CD4-positive, alpha-beta T cell treated with Interleukin-17A for 4 hours (primary cell): ENCODE measurements around the gene NEURL2.
"Not testable (repeated sequence)": the region's sequence is repeated elsewhere in the genome, so short reads cannot be mapped to it uniquely, and the experiment has no call there.

ENCODE experiments used
- DNase-seq: peaks from one replicate; pipeline ENCODE4 v3.0.0-alpha.2; 2020; ENCODE audit warnings: mixed read lengths

The NEURL2 gene

DNA sequence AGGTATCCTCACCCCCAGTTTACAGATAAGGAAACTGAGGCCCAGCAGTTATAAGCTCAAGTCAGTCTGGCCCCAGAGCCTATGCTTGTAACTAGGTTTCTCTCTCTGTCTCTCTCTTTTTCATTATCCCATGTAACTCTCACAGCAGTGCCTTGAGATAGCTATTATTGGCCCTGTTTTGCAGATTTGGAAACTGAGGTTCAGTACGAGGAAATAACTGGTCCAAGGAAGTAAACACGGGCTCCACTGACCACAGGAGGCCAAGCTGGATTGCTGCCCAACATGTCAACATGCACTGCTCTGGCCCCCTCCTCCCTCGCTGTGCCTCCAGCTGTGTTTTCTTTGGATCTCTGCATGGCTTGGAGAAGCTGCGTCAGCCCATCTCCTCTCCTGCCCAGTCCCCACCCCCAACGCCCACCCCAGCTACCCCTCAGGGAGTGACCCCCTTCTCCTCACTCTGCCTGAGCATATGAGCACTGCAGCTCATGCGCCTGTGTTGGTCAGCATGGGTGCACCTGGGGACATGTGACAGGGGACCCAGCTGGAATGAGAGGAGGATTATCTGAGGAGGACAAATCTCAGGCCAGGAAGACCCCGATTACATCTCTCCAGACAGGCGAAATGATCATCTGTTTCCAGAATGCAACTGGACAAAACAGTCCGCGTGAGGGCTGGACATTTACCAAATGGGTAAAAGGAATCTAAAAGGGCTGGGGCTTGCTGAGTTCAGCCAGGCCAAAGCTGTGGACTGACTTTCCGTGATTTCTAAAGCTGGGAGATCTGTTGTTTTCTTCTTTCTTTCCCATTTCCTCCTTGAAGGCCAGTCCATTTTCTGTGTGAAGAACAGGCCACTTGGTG is 28.8 kb upstream of the NEURL2 start:
- no peak for DNase-seq

DNA sequence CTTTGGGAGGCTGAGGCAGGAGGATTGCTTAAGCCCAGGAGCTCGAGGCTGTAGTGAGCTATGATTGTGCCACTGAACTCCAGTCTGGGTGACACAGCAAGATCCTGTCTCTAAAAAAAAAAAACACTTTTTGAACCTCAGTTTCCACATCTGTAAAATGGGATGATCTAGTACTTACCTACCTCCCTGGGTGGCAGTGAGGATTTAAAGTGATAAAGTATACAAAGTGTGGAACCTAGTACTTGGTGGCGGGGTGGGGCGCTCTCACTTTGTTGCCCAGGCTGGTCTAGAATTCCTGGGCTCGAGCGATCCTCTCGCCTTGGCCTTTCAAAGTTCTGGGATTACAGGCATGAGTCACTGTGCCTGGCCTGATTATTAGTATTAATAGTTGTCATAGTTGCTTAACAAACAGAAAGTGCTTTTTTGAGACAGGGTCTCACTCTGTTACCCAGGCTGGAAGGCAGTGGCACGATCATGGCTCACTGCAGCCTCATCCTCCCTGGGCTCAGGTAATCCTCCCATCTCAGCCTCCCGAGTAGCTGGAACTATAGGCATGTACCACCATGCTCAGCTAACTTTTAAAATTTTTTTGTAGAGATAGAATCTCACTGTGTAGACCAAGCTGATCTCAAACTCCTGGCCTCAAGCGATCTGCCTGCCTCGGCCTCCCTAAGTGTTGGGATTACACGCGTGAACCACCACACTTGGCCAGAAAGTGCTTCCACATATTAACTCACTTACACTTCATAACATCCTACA is 27.9 kb upstream of the NEURL2 start:
- no peak for DNase-seq

DNA sequence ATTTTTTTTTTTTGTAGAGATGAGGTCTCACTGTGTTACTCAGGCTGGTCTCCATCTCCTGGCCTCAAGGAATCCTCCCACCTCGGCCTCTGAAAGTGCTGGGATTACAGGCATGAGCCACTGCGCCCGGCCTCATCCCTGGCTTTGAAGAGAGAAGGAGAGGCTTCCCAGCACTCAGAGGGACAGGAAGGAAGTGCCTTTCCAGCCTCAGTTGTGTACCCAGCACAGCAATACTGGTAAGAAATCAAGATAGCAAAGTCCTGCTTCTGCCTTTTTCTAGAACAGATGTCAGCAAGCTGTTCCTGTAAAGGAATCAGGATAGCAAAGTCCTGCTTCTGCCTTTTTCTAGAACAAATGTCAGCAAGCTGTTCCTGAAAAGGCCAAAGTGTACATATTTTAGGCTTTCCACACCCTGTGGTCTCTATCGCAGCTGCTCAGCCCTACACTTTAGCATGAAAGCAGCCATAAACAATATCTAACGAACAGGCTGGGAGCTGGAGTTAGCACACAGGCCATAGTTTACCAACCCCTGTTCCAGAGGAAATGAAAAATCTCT is 27.3 kb upstream of the NEURL2 start:
- no peak for DNase-seq

DNA sequence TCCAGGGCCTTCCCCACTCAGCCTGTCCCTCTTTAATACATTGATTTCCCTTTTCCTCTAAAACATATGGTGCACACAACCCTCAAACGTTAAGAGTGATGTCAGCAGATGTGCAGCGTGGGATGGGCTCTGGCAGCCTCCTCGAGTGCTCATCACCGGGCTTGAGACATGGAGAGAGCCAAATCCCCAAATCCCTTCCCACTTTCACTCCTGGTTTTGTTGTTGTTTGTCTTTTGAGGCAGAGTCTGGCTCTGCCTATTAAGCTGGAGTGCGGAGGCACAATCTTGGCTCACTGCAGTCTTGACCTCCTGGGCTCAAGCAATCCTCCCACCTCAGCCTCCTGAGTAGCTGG is 26.8 kb upstream of the NEURL2 start:
- no peak for DNase-seq

DNA sequence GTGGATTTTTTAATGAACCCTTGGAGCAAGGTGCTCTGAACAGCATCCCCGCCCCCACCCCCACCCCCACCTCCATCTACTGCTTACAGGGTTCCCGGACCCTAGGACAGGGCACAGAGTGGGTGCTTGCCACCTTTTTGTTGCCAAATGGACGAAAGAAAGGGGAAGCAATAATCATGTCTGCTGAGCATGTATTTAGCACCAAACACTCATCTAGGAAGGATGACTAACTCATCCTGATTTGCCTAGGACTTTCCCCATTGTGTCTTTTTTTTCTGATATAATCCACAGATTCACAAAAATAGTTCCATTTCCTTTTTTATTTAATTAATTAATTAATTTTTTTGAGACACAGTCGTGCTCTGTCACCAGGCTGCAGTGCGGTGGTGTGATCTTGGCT is 22.1 kb upstream of the NEURL2 start:
- no peak for DNase-seq

DNA sequence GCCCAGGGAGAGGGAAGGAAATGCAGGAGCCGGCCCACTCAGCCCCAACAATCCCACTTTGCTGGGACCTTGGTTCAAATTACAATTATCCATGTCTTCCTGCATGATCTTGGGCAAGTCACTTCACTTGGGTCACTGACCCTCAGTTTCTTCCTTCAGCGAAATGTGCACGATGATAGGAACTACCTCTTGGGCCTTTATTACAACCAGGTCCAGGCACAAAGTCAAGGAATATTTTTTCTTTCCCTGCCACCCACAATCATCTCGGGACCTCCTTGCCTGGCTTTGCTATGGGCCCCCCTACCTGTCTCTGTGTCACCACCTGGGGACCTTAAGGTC is 21.3 kb upstream of the NEURL2 start:
- DNase-seq = no peak

DNA sequence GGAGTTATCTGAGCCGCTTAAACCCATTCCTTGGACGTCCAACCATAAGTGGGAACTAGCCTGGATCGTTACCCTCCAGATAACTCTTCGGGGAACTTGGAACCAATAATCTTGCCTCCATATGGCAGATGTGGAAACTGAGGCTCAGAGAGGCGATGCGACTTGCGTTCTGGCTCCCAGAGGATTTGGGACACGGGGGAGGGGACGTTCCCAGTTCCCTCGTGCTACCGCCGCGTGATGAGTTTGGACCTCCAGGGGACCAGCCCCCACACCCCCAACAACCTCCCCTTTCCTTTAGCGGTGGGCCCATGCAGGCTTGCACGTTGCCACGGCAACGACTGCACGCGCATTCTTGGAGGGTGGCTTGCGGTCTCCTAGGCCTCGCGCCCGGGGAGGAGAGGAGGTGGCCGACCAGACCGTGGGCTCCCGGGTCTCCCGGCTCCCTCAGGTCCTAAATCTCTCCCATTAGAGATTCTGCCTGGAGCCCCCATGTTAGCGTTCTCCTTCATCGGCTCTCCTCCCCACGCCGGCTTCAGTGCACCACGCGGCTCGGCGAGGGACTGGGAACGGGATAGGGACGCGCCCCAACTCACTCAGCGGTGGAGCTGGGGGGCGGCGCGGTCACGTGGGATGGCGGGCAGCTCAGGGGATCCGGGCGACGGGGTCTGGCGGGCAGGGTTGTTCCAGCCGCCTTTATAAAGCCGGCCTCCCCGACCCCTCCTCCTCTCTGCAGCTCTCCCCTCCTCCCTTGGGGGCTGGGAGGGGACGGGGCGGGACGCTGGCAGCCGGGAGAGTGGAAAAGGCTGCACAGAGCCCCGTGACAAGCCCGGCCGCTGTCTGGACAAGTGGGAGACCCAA is 20.7 kb upstream of the NEURL2 start, which contains the start of gene PLTP:
TSS of gene PLTP (minus strand) at position 670 of the 858 bp plus-strand sequence. CDS start 703 bp downstream, outside the sequence.
- peak; percentile 40 for DNase-seq

DNA sequence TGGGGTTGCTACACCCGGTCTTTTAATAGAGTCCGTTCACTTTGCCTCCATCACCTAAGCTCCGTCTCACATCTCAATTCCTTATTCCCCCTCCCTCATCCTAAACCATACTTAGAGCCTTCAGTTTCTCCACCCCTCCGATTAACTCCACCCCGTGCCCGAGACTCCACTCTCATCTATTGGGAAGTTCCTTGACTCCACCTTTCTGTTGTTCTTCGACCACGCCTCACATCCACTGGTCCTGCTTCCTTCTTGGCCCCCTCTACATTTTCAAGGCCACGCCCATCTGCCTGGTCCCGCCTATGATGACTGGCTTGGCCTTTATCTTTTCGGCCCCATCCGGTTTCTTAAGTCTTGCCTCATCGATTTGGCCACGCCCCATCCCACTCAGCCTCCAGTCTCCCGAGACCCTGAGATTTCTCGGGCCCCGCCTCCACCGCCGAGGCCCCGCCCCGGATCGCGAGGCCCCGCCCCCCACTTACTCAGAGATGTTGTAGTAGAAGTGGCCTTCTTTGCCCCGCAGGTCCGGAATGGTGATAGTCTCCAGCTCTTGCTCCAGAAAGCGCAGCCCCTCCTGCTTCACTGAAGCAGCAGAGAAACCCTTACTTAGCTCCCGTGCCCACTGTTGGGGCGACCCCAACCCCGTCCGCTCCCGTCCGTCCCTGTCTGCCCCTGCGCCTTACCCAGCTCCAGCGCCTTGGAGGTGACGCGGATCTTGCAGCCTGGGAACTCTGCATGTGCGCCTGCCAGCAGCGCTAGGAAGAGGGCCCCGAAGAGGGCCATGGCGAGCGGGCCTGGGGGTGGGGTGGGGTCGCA is 19.9 kb upstream of the NEURL2 start:
- DNase-seq = peak; percentile 89

DNA sequence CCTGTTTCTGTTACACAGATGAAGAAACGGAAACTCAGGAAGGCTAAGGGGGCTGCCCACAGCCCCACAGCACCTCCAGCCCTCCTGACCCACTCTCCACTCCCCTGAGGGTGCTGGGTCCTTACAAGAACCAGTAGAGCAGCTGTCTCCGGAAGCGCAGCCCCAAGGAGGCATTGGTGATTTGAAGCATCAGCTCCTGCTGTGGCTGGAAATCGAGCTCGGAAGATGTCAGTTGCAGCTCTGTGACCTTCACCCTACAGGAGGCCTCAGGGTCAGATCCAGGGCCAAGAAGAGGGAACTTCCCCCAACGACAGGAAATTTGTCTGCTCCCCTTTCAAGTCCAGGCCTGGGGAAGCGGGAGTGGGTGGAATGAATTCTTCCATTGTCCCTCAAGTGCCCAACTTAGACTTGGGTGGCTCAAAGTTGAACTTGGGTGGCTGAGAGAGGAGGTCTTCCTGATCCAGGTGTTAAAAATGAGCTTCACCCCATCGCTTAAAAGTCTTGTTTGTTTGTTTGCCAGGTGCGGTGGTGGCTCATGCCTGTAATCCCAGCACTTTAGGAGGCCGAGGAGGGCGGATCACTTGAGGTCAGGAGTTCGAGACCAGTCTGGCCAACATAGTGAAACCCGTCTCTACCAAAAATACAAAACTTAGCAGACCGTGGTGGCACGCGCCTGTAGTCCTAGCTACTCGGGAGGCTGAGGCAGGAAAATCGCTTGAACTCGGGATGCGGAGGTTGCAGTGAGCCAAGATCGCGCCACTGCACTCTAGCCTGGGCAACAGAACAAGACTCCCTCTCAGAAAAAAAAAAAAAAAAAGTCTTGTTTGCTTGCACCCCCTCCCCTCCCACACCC is 19.0 kb upstream of the NEURL2 start:
- no peak for DNase-seq

DNA sequence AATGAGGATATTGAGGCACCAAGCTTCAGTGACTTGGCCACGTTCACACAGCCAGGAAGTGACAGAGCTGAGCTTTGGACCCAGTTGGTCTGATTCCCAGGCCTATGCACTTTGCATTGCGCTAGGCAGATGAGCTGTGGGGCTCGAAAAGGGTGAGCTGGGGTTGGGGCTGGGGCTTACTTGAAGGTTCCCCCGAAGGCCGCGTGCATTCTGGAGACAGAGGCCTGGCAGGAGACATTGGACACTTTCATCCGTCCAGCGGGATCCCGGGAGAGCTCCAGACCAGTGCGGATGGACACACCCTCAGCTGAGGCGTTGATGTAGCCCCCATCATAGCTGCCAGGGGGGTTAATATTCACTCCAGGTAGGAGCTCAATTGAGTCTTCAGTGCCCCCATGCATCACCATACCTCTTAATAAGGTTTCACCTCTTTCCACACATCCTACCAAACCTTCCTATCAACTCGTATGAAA is 18.4 kb upstream of the NEURL2 start:
- no peak for DNase-seq

DNA sequence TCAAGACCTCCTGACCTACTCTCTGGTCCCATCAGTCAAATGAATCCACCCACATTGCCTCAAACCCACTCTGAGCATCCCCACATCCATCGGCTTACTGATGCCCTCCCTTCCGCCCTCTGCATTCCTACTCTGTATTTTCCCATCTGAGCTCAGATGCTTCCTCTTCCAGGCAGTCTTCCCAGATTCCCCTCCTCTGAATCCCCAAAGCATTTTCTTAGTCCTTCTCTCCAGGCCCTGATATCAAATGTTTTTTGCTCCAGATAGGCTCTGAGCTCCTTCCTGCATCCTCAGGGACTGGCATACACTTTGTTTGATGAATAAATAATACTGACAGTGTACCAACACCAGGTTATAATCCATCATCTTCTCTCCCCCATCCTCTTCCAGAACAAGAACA is 17.1 kb upstream of the NEURL2 start:
- no peak for DNase-seq

DNA sequence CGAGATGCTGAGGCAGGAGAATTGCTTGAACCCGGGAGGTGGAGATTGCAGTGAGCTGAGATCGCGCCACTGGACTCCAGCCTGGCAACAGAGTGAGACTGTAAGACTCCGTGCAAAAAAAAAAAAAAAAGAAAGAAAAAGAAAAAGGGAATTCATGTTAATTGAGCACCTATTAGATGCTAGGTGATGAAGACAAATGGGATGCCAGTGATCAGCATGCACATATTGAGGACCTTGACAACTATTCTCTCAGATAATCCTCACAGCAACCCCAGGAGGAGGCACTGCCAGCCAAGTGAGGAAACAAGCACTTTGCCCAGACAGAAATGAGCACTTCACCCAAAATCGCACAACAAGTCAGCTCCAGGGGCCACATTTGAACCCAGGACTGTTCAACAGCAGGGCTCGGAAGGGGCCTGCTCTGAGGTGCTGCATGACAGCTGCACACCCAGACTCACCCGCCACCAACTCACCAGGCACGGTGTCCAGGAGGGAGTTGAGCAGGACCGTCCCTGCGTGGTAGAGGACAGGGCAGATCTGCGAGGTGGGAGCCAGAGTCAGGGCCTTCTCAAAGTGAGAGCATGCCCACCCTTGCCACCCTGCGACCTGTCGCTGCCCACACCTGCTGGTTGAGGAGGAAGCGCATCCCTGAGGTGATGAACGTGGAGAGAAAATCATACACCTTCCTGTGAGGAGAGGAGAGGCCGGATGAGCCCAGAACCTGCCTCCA is 16.4 kb upstream of the NEURL2 start:
- DNase-seq = no peak

DNA sequence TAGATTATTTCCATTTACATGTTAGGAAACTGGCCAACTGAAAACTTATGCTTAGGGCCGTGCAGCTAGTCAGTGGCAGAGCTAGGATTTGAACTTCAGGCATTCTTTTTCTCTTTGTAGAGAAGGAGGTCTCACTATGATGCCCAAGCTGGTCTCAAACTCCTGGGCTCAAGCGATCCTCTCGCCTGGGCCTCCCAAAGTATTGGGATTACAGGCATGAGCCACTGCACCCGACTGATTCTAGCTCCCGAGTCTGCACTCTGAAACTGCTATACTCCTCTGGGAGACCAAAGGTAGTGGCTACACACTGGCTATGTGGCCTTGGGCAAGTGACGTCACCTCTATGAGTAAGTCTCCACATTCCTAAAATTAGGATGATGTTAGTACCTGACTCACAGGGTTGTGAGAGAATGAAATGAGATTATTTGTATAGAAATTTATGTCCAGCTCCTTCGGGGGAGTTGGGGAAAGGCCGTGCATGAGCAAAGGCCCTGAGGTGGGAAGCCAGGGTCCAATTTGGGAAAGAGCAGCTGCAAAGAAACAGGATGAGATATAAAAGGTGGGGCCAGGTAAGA is 14.6 kb upstream of the NEURL2 start:
- DNase-seq = no peak

DNA sequence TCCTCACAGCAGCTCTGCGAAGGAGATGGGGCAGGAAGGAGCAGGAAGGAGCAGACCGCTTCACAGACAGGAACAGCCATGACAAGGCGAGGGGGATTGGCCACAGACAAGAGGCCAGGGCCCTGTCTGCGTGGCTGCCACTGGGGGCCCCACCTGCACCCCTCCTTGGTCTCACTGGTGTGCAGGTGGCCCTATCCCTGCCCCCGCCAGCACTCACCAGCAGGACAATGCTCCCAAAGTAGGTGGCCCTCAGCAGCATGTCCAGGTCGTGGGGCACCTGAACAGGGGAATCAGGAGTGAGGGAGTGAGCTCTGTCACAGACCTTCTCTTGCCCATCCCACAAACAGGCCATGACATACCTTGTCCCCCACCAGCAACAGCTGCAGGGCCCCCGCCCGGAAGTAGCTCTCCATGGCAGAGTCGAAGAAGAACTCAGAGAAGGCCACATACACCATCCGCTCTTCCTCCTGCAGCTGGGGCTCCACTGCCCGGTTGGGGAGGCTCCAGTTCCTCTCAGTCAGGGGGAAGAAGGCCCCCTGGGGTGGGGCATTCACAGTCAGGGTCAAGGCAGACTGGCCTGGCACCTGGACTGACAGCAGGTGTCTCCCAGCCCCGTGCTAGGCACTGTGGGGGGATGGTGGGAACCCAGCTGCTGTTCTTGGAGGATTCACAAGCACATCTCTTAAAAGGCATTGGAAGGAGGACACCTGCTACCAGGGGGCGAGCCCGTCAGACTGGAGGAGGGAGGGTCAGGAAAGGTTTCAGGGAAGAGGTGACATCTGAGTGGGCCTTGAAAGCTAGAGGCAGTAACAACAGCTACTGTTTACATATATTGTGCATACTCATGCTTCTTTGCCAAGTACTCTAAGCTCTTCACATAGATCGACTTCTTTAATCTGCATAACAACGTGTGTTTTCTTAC is 13.8 kb upstream of the NEURL2 start:
- no peak for DNase-seq

DNA sequence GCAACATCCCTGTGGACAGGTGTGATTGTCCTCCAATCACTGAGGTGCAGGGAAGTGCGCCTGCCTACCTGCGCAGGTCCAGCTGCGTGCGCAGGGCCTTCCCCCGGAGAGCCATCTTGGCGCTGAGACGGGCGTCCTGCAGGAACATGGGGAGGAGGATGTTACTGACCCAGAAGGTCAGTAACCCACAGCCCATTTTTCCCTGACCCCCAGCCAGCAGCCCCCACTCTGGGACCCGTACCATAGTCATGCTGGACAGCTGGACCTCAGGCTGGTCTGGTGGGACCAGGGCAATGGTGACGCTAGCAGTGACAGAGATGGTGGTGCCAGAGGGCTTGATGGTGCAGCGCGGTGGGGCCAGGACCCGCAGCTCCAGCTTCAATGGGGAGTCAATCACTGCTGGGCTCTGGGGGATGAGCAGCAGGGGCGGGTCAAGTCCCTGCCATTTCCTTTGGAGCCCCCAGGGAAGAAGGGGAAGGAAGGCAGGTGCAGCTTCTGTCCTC is 11.2 kb upstream of the NEURL2 start:
- no peak for DNase-seq

DNA sequence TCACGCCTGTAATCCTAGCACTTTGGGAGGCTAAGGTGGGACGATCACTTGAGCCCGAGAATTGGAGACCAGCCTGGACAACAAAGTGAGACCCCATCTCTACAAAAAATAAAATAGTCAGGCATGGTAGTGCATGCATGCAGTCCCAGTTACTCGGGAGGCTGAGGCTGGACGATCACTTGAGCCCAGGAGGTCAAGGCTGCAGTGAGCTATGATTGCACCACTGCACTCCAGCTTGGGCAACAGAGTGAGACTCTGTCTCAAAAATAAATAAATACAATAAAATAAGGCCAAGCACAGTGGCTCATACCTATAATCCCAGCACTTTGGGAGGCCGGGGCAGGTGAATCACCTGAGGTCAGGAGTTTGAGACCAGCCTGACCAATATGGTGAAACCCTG is 10.3 kb upstream of the NEURL2 start:
- not testable (repeated sequence) for DNase-seq

DNA sequence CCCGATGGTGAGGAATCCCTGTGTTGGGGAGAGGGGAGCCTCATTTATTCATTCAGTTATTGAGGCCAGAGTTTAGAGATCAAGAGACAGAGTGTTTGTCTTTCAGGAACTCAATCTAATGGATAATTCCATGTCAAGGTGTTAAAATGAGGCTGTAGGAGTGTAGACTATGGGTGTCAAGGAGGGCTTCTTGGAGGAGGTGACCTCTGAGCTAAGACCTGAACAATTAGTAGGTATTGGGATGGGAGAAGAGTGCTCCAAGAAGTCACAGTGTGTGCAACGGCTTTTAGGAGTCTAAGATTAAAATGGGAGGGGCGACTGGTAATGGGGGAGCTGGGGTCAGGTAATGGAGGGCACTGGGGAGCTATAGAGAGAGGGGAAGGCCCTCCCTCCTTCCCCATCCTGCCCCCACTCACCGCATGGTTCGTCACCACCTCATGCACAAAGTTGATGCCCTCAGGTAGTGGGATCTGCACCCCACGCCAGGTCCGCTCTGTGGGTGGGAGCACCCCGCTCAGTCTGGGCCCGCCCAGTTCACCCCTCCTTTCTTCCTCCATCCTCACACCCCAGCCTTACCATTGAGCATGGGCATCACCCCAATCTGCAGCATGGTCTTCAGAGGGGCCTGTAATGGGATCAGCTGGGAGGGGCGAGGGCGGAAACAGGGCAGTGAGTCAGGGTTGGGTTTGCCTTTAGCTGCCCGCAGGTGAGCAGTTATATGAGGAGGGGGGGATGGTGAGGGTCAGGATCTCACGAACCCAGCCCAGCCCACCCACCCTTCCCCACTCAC is 8.2 kb upstream of the NEURL2 start:
- DNase-seq = no peak

DNA sequence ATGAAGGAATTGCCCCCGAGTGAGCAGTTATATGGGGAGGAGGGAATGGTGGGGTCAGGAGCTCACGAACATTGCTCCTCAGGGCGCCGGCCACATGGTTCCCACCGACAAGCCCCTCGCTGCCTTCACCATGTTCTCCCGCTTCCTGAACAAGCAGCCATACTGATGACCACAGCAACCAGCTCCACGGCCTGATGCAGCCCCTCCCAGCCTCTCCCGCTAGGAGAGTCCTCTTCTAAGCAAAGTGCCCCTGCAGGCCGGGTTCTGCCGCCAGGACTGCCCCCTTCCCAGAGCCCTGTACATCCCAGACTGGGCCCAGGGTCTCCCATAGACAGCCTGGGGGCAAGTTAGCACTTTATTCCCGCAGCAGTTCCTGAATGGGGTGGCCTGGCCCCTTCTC is 7.3 kb upstream of the NEURL2 start:
- no peak for DNase-seq
